Thyroid gland (tissue), 4 donors: ENCODE measurements around the gene SMPX. TPM values are rescaled to one million over a fixed set of nuclear protein-coding genes. Genes with fewer than 3 reads are reported as not detected.

ENCODE experiments used
- DNase-seq, 2 donors: peaks; one replicate each; pipeline ENCODE4 v3.0.0-alpha.2; 2019
- H3K27ac ChIP-seq, 3 donors: fragments of 200-600 bp; sonication (generic); 1 replicate in 2 of 3; 2 replicates in 1 of 3; pipeline ENCODE4 v1.5.1; 2016 to 2019; ENCODE audit warnings: mild to moderate bottlenecking in 1 of 3, moderate library complexity in 1 of 3
- H3K27me3 ChIP-seq: fragments of 200-600 bp; sonication (generic); one replicate; pipeline ENCODE4 v1.5.1; 2019
- H3K36me3 ChIP-seq, 2 donors: fragments of 200-600 bp; sonication (generic); one replicate each; pipeline ENCODE4 v1.5.1; 2016 to 2019
- H3K4me1 ChIP-seq, 2 donors: fragments of 200-600 bp; sonication (generic); one replicate each; pipeline ENCODE4 v1.5.1; 2017 to 2019
- H3K4me3 ChIP-seq, 3 donors: fragments of 200-600 bp; sonication (generic); replicated peaks in 1 of 3; 1 replicate in 2 of 3; 2 replicates in 1 of 3; pipeline ENCODE4 v1.5.1; 2016; ENCODE audit warnings: mild to moderate bottlenecking in 1 of 3
- H3K9me3 ChIP-seq: fragments of 200-600 bp; sonication (generic); one replicate; pipeline ENCODE4 v1.5.1; 2017
- CTCF ChIP-seq, 6 experiments: fragments of 200-600 bp in 3 of 6; fragments of 450-650 bp in 3 of 6; sonication (generic) in 3 of 6; IDR thresholded peaks; one replicate each; pipeline ENCODE4 v1.5.1; 2016 to 2019; ENCODE audit warnings: antibody characterized with exemption in 6 of 6, mild to moderate bottlenecking in 2 of 6, inconsistent platforms in 1 of 6, moderate library complexity in 1 of 6
- POLR2A ChIP-seq, 2 donors: fragments of 450-650 bp; IDR thresholded peaks; one replicate each; pipeline ENCODE4 v1.6.1; 2017; ENCODE audit warnings: antibody characterized with exemption in 2 of 2, mild to moderate bottlenecking in 2 of 2, moderate library complexity in 1 of 2
- WGBS, 2 donors: methylation state at CpG; one replicate each; pipeline ENCODE4 v1.1.5; 2017; 5-methylcytosine and 5-hydroxymethylcytosine counted together
- intact Hi-C: fragments of 100-400 bp; cut with DNase I; formaldehyde crosslinking; loops from one replicate; pipeline ENCODE4 v1.15.1; 2023
- total RNA-seq, 4 donors: library from RNA; depleted of rRNA; stranded (reverse); fragments of >200 nt; gene quantifications; one replicate each; pipeline ENCODE4 v1.2.3, GENCODE V29; 2016

The SMPX gene
- total RNA-seq, 4 donors from 2014 or later: not detected

- Histone ChIP-seq H3K4me3 (no peak overlapping the region), H3K27ac (no peak overlapping the region), H3K9me3 (no peaks in the 10 kb centered on the region), H3K4me1 (no peaks in the 10 kb centered on the region), H3K27me3 (no peaks in the 10 kb centered on the region), H3K36me3 (no peaks in the 10 kb centered on the region)
- no peak for DNase-seq
- no peak for TF ChIP-seq POLR2A (IDR thresholded peaks at IDR 0.05)
- TF ChIP-seq CTCF (IDR thresholded peaks at IDR 0.05): no peak
- 80 to 96% methylated on average over 1 of the region's 1 CpG for WGBS, 2 donors
- intact Hi-C loops: no loop called here
Measured at GRCh38 chrX:21758488-21758887, 572 bp upstream of the SMPX start.

- Histone ChIP-seq H3K27ac (no peak overlapping the region), H3K9me3 (no peaks in the 10 kb centered on the region), H3K27me3 (no peaks in the 10 kb centered on the region), H3K4me3 (no peak overlapping the region), H3K4me1 (no peaks in the 10 kb centered on the region), H3K36me3 (no peaks in the 10 kb centered on the region)
- TF ChIP-seq POLR2A (IDR thresholded peaks at IDR 0.05) (no peak), CTCF (IDR thresholded peaks at IDR 0.05) (no peak)
- DNase-seq: no peak
- intact Hi-C loops: no loop called here
- 73 to 76% methylated on average over 6 of the region's 6 CpGs for WGBS, 2 donors
Measured at GRCh38 chrX:21756785-21757529, 959 bp downstream of the SMPX start.

GRCh38 chrX:21749924-21750323 is 8.0 kb downstream of the SMPX start:
- Histone ChIP-seq H3K36me3 (no peaks in the 10 kb centered on the region), H3K27me3 (no peaks in the 10 kb centered on the region), H3K27ac (no peak overlapping the region), H3K4me1 (no peaks in the 10 kb centered on the region), H3K9me3 (no peaks in the 10 kb centered on the region), H3K4me3 (no peak overlapping the region)
- DNase-seq: no peak
- intact Hi-C loops: no loop called here
- WGBS, 2 donors: 75 to 80% methylated on average over 1 of the region's 1 CpG
- TF ChIP-seq POLR2A (IDR thresholded peaks at IDR 0.05) (no peak), CTCF (IDR thresholded peaks at IDR 0.05) (no peak)

GRCh38 chrX:21748235-21748634 is 9.7 kb downstream of the SMPX start:
- DNase-seq: no peak
- Histone ChIP-seq H3K9me3 (no peaks in the 10 kb centered on the region), H3K27me3 (no peaks in the 10 kb centered on the region), H3K27ac (no peak overlapping the region), H3K4me1 (no peaks in the 10 kb centered on the region), H3K4me3 (no peak overlapping the region), H3K36me3 (no peaks in the 10 kb centered on the region)
- TF ChIP-seq CTCF (IDR thresholded peaks at IDR 0.05) (no peak), POLR2A (IDR thresholded peaks at IDR 0.05) (no peak)
- intact Hi-C loops: no loop called here
- 49 to 59% methylated on average over 5 of the region's 5 CpGs for WGBS, 2 donors

GRCh38 chrX:21747558-21747957 is 10.4 kb downstream of the SMPX start:
- Histone ChIP-seq H3K9me3 (no peaks in the 10 kb centered on the region), H3K27ac (no peak overlapping the region), H3K4me1 (no peaks in the 10 kb centered on the region), H3K27me3 (no peaks in the 10 kb centered on the region), H3K36me3 (no peaks in the 10 kb centered on the region), H3K4me3 (no peak overlapping the region)
- no peak for TF ChIP-seq POLR2A (IDR thresholded peaks at IDR 0.05)
- no peak for TF ChIP-seq CTCF (IDR thresholded peaks at IDR 0.05)
- no peak for DNase-seq
- intact Hi-C loops: no loop called here
- WGBS, 2 donors: 48 to 57% methylated on average over 4 of the region's 4 CpGs
